CD4-positive, alpha-beta T cell (primary cell): ENCODE measurements around the gene PPP1CA. TPM values are rescaled to one million over a fixed set of nuclear protein-coding genes. Genes with fewer than 3 reads are reported as not detected.

ENCODE experiments used
- ATAC-seq: fragments of 200-7000 bp; cut with Tn5 transposase; one replicate; pipeline ENCODE4 v1.10.0; 2022; ENCODE audit warnings: mild to moderate bottlenecking; ENCODE audit not compliant: poor library complexity
- CTCF ChIA-PET: fragments of 350-600 bp; sonication (Branson Sonifier 250); formaldehyde crosslinking; loops from one replicate; lab custom pipeline; 2021; ENCODE audit warnings: antibody characterized with exemption, inconsistent platforms; lab: Charles Lee
- POLR2A ChIA-PET: fragments of 350-600 bp; sonication (Branson Sonifier 250); formaldehyde crosslinking; loops from one replicate; lab custom pipeline; 2021; ENCODE audit warnings: antibody characterized with exemption, inconsistent platforms; lab: Charles Lee
- DNase-seq, 14 experiments: peaks; one replicate each; pipeline ENCODE4 v3.0.0-alpha.2; 2013 to 2020; ENCODE audit warnings: mixed read lengths in 2 of 14
- H3K27ac ChIP-seq, 2 donors: one replicate each; pipeline versions ENCODE4 v1.5.1 to v1.7.0; 2013; ENCODE audit warnings: low read length in 2 of 2, low read depth in 1 of 2, mild to moderate bottlenecking in 1 of 2
- H3K27me3 ChIP-seq, 2 experiments: 1 replicate in 1 of 2; 2 replicates in 1 of 2; pipeline versions ENCODE4 v1.6.1 to v1.7.0; 2013; ENCODE audit warnings: low read length in 2 of 2, control low read depth in 1 of 2, mild to moderate bottlenecking in 1 of 2, moderate library complexity in 1 of 2; ENCODE audit not compliant: insufficient read depth in 2 of 2, control insufficient read depth in 1 of 2
- H3K36me3 ChIP-seq: one replicate; pipeline ENCODE4 v1.6.1; 2013; ENCODE audit warnings: low read length, control low read depth; ENCODE audit not compliant: insufficient read depth
- H3K4me1 ChIP-seq: one replicate; pipeline ENCODE4 v1.6.1; 2013; ENCODE audit warnings: low read length, control low read depth; ENCODE audit not compliant: insufficient read depth
- H3K4me3 ChIP-seq: one replicate; pipeline ENCODE4 v1.5.1; 2013; ENCODE audit warnings: mild to moderate bottlenecking, low read length, moderate library complexity
- H3K9me3 ChIP-seq, 2 experiments: 1 replicate in 1 of 2; 2 replicates in 1 of 2; pipeline versions ENCODE4 v1.6.1 to v1.7.0; 2013; ENCODE audit warnings: low read length in 2 of 2, mild to moderate bottlenecking in 2 of 2, control low read depth in 1 of 2, moderate library complexity in 1 of 2; ENCODE audit not compliant: control insufficient read depth in 1 of 2, insufficient read depth in 1 of 2
- H3K27ac Mint-ChIP-seq: one replicate; pipeline ENCODE4 v1.8.0; 2020; ENCODE audit warnings: mixed read lengths
- H3K27me3 Mint-ChIP-seq: one replicate; pipeline ENCODE4 v1.8.0; 2021; ENCODE audit warnings: mixed read lengths
- H3K36me3 Mint-ChIP-seq: one replicate; pipeline ENCODE4 v1.8.0; 2021; ENCODE audit warnings: low read depth, mixed read lengths
- H3K4me1 Mint-ChIP-seq: one replicate; pipeline ENCODE4 v1.8.0; 2021; ENCODE audit warnings: low read depth, mixed read lengths
- H3K4me3 Mint-ChIP-seq: one replicate; pipeline ENCODE4 v1.8.0; 2020; ENCODE audit warnings: mild to moderate bottlenecking, mixed read lengths
- H3K9me3 Mint-ChIP-seq: one replicate; pipeline ENCODE4 v1.8.0; 2020; ENCODE audit warnings: mixed read lengths
- CTCF ChIP-seq: fragments of 200-600 bp; IDR thresholded peaks from one replicate; pipeline ENCODE4 v1.8.0; 2022; ENCODE audit warnings: antibody characterized with exemption, mild to moderate bottlenecking
- intact Hi-C, 2 experiments: fragments of 100-400 bp; cut with DNase I in 1 of 2; cut with micrococcal nuclease in 1 of 2; formaldehyde crosslinking; loops; one replicate each; pipeline versions ENCODE4 v1.15.1 to v1.9.0; 2023 to 2025; cut with DNase I, micrococcal nuclease
- total RNA-seq, 174 experiments: library from RNA in 2 of 174; stranded (reverse) in 2 of 174; gene quantifications; one replicate each; pipeline ENCODE4 v1.2.3 and lab custom pipeline; 2021 to 2026

Gene PPP1CA
- total RNA-seq, 2 experiments from 2014 or later: 42.0 to 45.5 TPM

GRCh38 chr11:67449116-67449844 is 47.6 kb upstream of the PPP1CA start:
- Mint-ChIP-seq H3K27ac (peak overlapping the region; percentile 88), H3K4me1 (peaks cover 53% of the 10 kb centered on the region)
- no peaks in the 10 kb centered on the region for H3K9me3 ChIP-seq

GRCh38 chr11:67448220-67448609 is 46.6 kb upstream of the PPP1CA start:
- H3K9me3 Mint-ChIP-seq: no peaks in the 10 kb centered on the region
- no peak overlapping the region for H3K4me3 ChIP-seq
- no peak for TF ChIP-seq CTCF
- DNase-seq: no peak
- H3K4me1 ChIP-seq: peaks cover 82% of the 10 kb centered on the region
- ChIA-PET CTCF (no interaction called here), POLR2A (interaction anchor here (0.7 to 16.8 kb wide), 3 partner anchors 10 to 45 kb away, joined by 4 to 110 read pairs (median 6); partner anchors contain the start of genes PTPRCAP, TBC1D10C and TMEM134)
- no peaks in the 10 kb centered on the region for H3K36me3 Mint-ChIP-seq
- H3K4me1 Mint-ChIP-seq: peaks cover 60% of the 10 kb centered on the region
- intact Hi-C loops: no loop called here
- H3K27ac ChIP-seq: peak overlapping the region in 1 of 2 donors; percentile 5
- H3K9me3 ChIP-seq: no peaks in the 10 kb centered on the region
- H3K27me3 ChIP-seq: no peaks in the 10 kb centered on the region
- no peak for ATAC-seq
- H3K27me3 Mint-ChIP-seq: no peaks in the 10 kb centered on the region
- no peak overlapping the region for H3K4me3 Mint-ChIP-seq
- H3K27ac Mint-ChIP-seq: peak overlapping the region; percentile 100
- no peaks in the 10 kb centered on the region for H3K36me3 ChIP-seq

More at GRCh38 chr11:67449116-67449844, 47.6 kb upstream of the PPP1CA start:
- ChIA-PET CTCF (no interaction called here), POLR2A (interaction anchor here (0.6 to 16.8 kb wide), 6 partner anchors 9 to 56 kb away, joined by 3 to 110 read pairs (median 4); partner anchors contain the start of genes PTPRCAP and TBC1D10C)
- no peak overlapping the region for H3K4me3 Mint-ChIP-seq
- no peaks in the 10 kb centered on the region for H3K36me3 ChIP-seq
- H3K27me3 Mint-ChIP-seq: no peaks in the 10 kb centered on the region
- peaks cover 76% of the 10 kb centered on the region for H3K4me1 ChIP-seq
- ATAC-seq (no peak), DNase-seq (no peak)
- no peaks in the 10 kb centered on the region for H3K36me3 Mint-ChIP-seq
- intact Hi-C loops: no loop called here
- H3K9me3 Mint-ChIP-seq: no peaks in the 10 kb centered on the region
- no peaks in the 10 kb centered on the region for H3K27me3 ChIP-seq
- H3K4me3 ChIP-seq: no peak overlapping the region
- no peak for TF ChIP-seq CTCF
- H3K27ac ChIP-seq: no peak overlapping the region

GRCh38 chr11:67445515-67445914 is 43.9 kb upstream of the PPP1CA start:
- no peaks in the 10 kb centered on the region for H3K27me3 ChIP-seq
- H3K9me3 Mint-ChIP-seq: no peaks in the 10 kb centered on the region
- DNase-seq: no peak
- CTCF ChIA-PET: no interaction called here
- peaks cover 81% of the 10 kb centered on the region for H3K4me1 Mint-ChIP-seq
- intact Hi-C loops: no loop called here
- H3K27ac Mint-ChIP-seq: peak overlapping the region; percentile 100
- peaks cover 94% of the 10 kb centered on the region for H3K4me1 ChIP-seq
- TF ChIP-seq CTCF: no peak
- H3K27ac ChIP-seq: peak overlapping the region; percentile 83 to 90
- peaks cover 5% of the 10 kb centered on the region for H3K36me3 Mint-ChIP-seq
- H3K4me3 ChIP-seq: no peak overlapping the region
- peak overlapping the region; percentile 84 for H3K4me3 Mint-ChIP-seq
- POLR2A ChIA-PET: interaction anchor here (0.9 to 16.8 kb wide), 8 partner anchors 7 to 46 kb away, joined by 3 to 110 read pairs (median 4); partner anchors contain the start of genes PTPRCAP, TBC1D10C and TMEM134
- no peaks in the 10 kb centered on the region for H3K9me3 ChIP-seq
- no peaks in the 10 kb centered on the region for H3K36me3 ChIP-seq
- H3K27me3 Mint-ChIP-seq: no peaks in the 10 kb centered on the region
- no peak for ATAC-seq
